Smooth muscle cell (in vitro differentiated cells): ENCODE results near the gene UNC5CL. TPM values are rescaled to one million over a fixed set of nuclear protein-coding genes. Genes with fewer than 3 reads are reported as not detected.
A peak's percentile ranks its signal among the peaks of the same experiment; 100 is the strongest.

Experiments
- DNase-seq: peaks from one replicate; lab custom pipeline; 2025; ENCODE audit not compliant: unreplicated experiment; lab: John Stamatoyannopoulos, UW
- H2AFZ ChIP-seq: fragments of 200-600 bp; sonication (generic); 2 replicates; pipeline ENCODE4 v1.6.0; 2016; ENCODE audit warnings: antibody characterized with exemption, low read depth, mild to moderate bottlenecking
- H3F3A ChIP-seq: fragments of 200-600 bp; sonication (generic); 2 replicates; pipeline ENCODE4 v1.6.0; 2017; ENCODE audit warnings: antibody characterized with exemption, low read depth
- H3K27ac ChIP-seq: fragments of 200-600 bp; sonication (generic); 2 replicates; pipeline ENCODE4 v1.5.1; 2016; ENCODE audit warnings: low read depth, mild to moderate bottlenecking
- H3K27me3 ChIP-seq: fragments of 200-600 bp; sonication (generic); 2 replicates; pipeline ENCODE4 v1.6.1; 2016; ENCODE audit warnings: low read depth, mild to moderate bottlenecking
- H3K36me3 ChIP-seq: fragments of 200-600 bp; sonication (generic); 2 replicates; pipeline ENCODE4 v1.5.1; 2016; ENCODE audit warnings: low read depth
- H3K4me1 ChIP-seq: fragments of 200-600 bp; sonication (generic); 2 replicates; pipeline ENCODE4 v1.5.1; 2016; ENCODE audit warnings: low read depth
- H3K4me2 ChIP-seq: fragments of 200-600 bp; sonication (generic); 2 replicates; pipeline ENCODE4 v1.6.0; 2016; ENCODE audit warnings: mild to moderate bottlenecking
- H3K4me3 ChIP-seq: fragments of 200-600 bp; sonication (generic); 2 replicates; pipeline ENCODE4 v1.5.1; 2016; ENCODE audit warnings: mild to moderate bottlenecking
- H3K79me2 ChIP-seq: fragments of 200-600 bp; sonication (generic); 2 replicates; pipeline ENCODE4 v1.6.0; 2016; ENCODE audit warnings: low read depth, mild to moderate bottlenecking
- H3K9ac ChIP-seq: fragments of 200-600 bp; sonication (generic); 2 replicates; pipeline ENCODE4 v1.6.0; 2016; ENCODE audit warnings: low read depth
- H3K9me3 ChIP-seq: fragments of 200-600 bp; sonication (generic); replicated peaks from 2 replicates; pipeline ENCODE4 v1.5.1; 2016; ENCODE audit warnings: low read depth
- H4K20me1 ChIP-seq: fragments of 200-600 bp; sonication (generic); 2 replicates; pipeline ENCODE4 v1.6.0; 2016; ENCODE audit warnings: low read depth
- CTCF ChIP-seq: fragments of 200-600 bp; sonication (generic); IDR thresholded peaks from 2 replicates; pipeline ENCODE4 v1.5.1; 2017; ENCODE audit warnings: borderline replicate concordance, mild to moderate bottlenecking, antibody characterized with exemption; ENCODE audit not compliant: insufficient read depth, poor library complexity, severe bottlenecking
- WGBS: methylation state at CpG from one replicate; pipeline ENCODE4 v1.1.7; 2016; ENCODE audit warnings: low lambda C conversion rate; 5-methylcytosine and 5-hydroxymethylcytosine counted together
- polyA plus RNA-seq: library from polyadenylated mRNA; unstranded; fragments of >200 nt; fragmentation: Nextera tagmentation; extraction: Ambion mirVana; gene quantifications from 2 replicates; pipeline ENCODE4 v1.2.1, GENCODE V29; 2016
- total RNA-seq: library from RNA; depleted of rRNA; stranded (reverse); fragments of >200 nt; gene quantifications from 2 replicates; pipeline ENCODE4 v1.2.3, GENCODE V29; 2014

Gene UNC5CL
- total and polyA plus RNA-seq, 2 experiments from 2014 or later: 1.1 to 3.4 TPM

GRCh38 chr6:41071923-41072835, 33.2 kb upstream of the UNC5CL start, which contains the start of gene OARD1:
Gene OARD1 (minus strand): TSS chr6:41072356. CDS start chr6:41071634, 722 bp downstream.
- Histone ChIP-seq H3K4me3 (peak within 1 kb of the TSS; percentile 83), H3K27ac (peak within 1 kb of the TSS; percentile 94), H3K36me3 (no peaks in the 10 kb centered on the region), H2AFZ (peak within 1 kb of the TSS; percentile 93), H4K20me1 (peaks cover 36% of the 10 kb centered on the region), H3K27me3 (no peaks in the 10 kb centered on the region), H3K9ac (peak within 1 kb of the TSS; percentile 95), H3F3A (peaks cover 3% of the 10 kb centered on the region), H3K4me2 (peak within 1 kb of the TSS; percentile 96), H3K79me2 (peaks cover 38% of the 10 kb centered on the region), H3K9me3 (no peaks in the 10 kb centered on the region), H3K4me1 (peaks cover 32% of the 10 kb centered on the region)
- WGBS: under 1% methylated on average over 63 of the region's 63 CpGs
- TF ChIP-seq CTCF: no peak
- DNase-seq: peak; percentile 100

GRCh38 chr6:41071501-41071922, 32.5 kb upstream of the UNC5CL start:
- Histone ChIP-seq H3K27me3 (no peaks in the 10 kb centered on the region), H3K9ac (peak overlapping the region; percentile 90), H3F3A (peaks cover 3% of the 10 kb centered on the region), H3K4me3 (peak overlapping the region; percentile 73), H3K79me2 (peaks cover 31% of the 10 kb centered on the region), H3K4me1 (peaks cover 31% of the 10 kb centered on the region), H4K20me1 (peaks cover 29% of the 10 kb centered on the region), H3K36me3 (no peaks in the 10 kb centered on the region), H3K27ac (peak overlapping the region; percentile 94), H3K4me2 (peak overlapping the region; percentile 96), H2AFZ (peak overlapping the region; percentile 93), H3K9me3 (no peaks in the 10 kb centered on the region)
- DNase-seq: no peak
- no peak for TF ChIP-seq CTCF
- 3% methylated on average over 16 of the region's 16 CpGs for WGBS

GRCh38 chr6:41066867-41067304, 27.9 kb upstream of the UNC5CL start:
- no peak overlapping the region for H3K9ac ChIP-seq
- no peaks in the 10 kb centered on the region for H3K79me2 ChIP-seq
- H2AFZ ChIP-seq: no peak overlapping the region
- no peaks in the 10 kb centered on the region for H4K20me1 ChIP-seq
- no peaks in the 10 kb centered on the region for H3K9me3 ChIP-seq
- no peak overlapping the region for H3K27ac ChIP-seq
- peaks cover 9% of the 10 kb centered on the region for H3K4me1 ChIP-seq
- H3K4me3 ChIP-seq: no peak overlapping the region
- peak; percentile 87 for TF ChIP-seq CTCF
- DNase-seq: no peak
- no peaks in the 10 kb centered on the region for H3K36me3 ChIP-seq
- H3F3A ChIP-seq: peaks cover 6% of the 10 kb centered on the region
- 38% methylated on average over 3 of the region's 3 CpGs for WGBS
- H3K27me3 ChIP-seq: no peaks in the 10 kb centered on the region
- no peak overlapping the region for H3K4me2 ChIP-seq
